Endothelial cell of umbilical vein (primary cell): ENCODE measurements around the gene DGKI. TPM values are rescaled to one million over a fixed set of nuclear protein-coding genes. Genes with fewer than 3 reads are reported as not detected.

ENCODE experiments used
- BruUV-seq: library from RNA; stranded (reverse); fragments of 400-500 nt; replicated peaks from 2 replicates; lab custom pipeline; 2021; lab: Mats Ljungman, UMichigan
- CTCF ChIA-PET: fragments of 300-600, 350-600 bp; sonication (Branson Sonifier 250); formaldehyde crosslinking; loops from one replicate; lab custom pipeline; 2021; ENCODE audit warnings: antibody characterized with exemption, inconsistent platforms; lab: Charles Lee
- POLR2A ChIA-PET: fragments of 300-600, 350-600 bp; sonication (Branson Sonifier 250); formaldehyde crosslinking; loops from one replicate; lab custom pipeline; 2021; ENCODE audit warnings: antibody characterized with exemption, inconsistent platforms; lab: Charles Lee
- DNase-seq: peaks from one replicate; pipeline ENCODE4 v3.0.0-alpha.2; 2011; ENCODE audit warnings: low read depth, low spot score
- FAIRE-seq: peaks from 2 replicates; lab custom pipeline; 2011; peaks lifted over from hg19 to GRCh38; lab: Jason Lieb, UNC
- H2AFZ ChIP-seq: 2 replicates; pipeline ENCODE4 v1.6.0; 2012; ENCODE audit warnings: low read depth, low read length, control low read depth, inconsistent platforms
- H3K27ac ChIP-seq: 2 replicates; pipeline ENCODE4 v1.5.1; 2011; ENCODE audit warnings: low read depth, mild to moderate bottlenecking, control low read depth, low read length, moderate library complexity; ENCODE audit not compliant: insufficient read depth
- H3K27me3 ChIP-seq, 2 experiments: 2 replicates each; pipeline versions ENCODE4 v1.6.0 to v1.6.1; 2011; ENCODE audit warnings: low read length in 2 of 2, mixed read lengths in 1 of 2; ENCODE audit not compliant: control insufficient read depth in 2 of 2, insufficient read depth in 2 of 2
- H3K36me3 ChIP-seq, 2 experiments: 2 replicates in 1 of 2; 3 replicates in 1 of 2; pipeline ENCODE4 v1.5.1; 2011; ENCODE audit warnings: low read length in 2 of 2, mild to moderate bottlenecking in 1 of 2, moderate library complexity in 1 of 2; ENCODE audit not compliant: control insufficient read depth in 2 of 2, insufficient read depth in 2 of 2; ENCODE audit errors: extremely low read depth in 1 of 2
- H3K4me1 ChIP-seq: 3 replicates; pipeline ENCODE4 v1.5.1; 2011; ENCODE audit warnings: mild to moderate bottlenecking, low read length; ENCODE audit not compliant: control insufficient read depth, insufficient read depth; ENCODE audit errors: extremely low read depth
- H3K4me2 ChIP-seq: 2 replicates; pipeline ENCODE4 v1.6.1; 2011; ENCODE audit warnings: low read length, control low read depth, mixed read lengths; ENCODE audit not compliant: insufficient read depth
- H3K4me3 ChIP-seq, 3 experiments: fragments of 200-600 bp in 1 of 3; sonication (generic), shearing (Covaris generic) in 1 of 3; replicated peaks in 1 of 3; 2 replicates each; pipeline ENCODE4 v1.5.1; 2011 to 2016; ENCODE audit warnings: control low read depth in 3 of 3, low read length in 3 of 3, mild to moderate bottlenecking in 2 of 3, inconsistent platforms in 1 of 3, low read depth in 1 of 3, moderate library complexity in 1 of 3; ENCODE audit not compliant: insufficient read depth in 1 of 3
- H3K79me2 ChIP-seq: 2 replicates; pipeline ENCODE4 v1.6.0; 2012; ENCODE audit warnings: low read length, inconsistent platforms; ENCODE audit not compliant: control insufficient read depth, insufficient read depth
- H3K9ac ChIP-seq: replicated peaks from 2 replicates; pipeline ENCODE3; 2011; ENCODE audit warnings: low read length, control low read depth; ENCODE audit not compliant: insufficient read depth; ENCODE audit errors: extremely low read depth
- H3K9me1 ChIP-seq: replicated peaks from 3 replicates; pipeline ENCODE4 v1.6.0; 2011; ENCODE audit warnings: mild to moderate bottlenecking, low read length; ENCODE audit not compliant: control insufficient read depth, insufficient read depth; ENCODE audit errors: extremely low read depth
- H3K9me3 ChIP-seq: replicated peaks from 2 replicates; pipeline ENCODE4 v1.5.1; 2012; ENCODE audit warnings: low read length, inconsistent platforms; ENCODE audit not compliant: control insufficient read depth, insufficient read depth
- H4K20me1 ChIP-seq: replicated peaks from 2 replicates; pipeline ENCODE3; 2011; ENCODE audit warnings: mild to moderate bottlenecking, low read length; ENCODE audit not compliant: control insufficient read depth, insufficient read depth; ENCODE audit errors: extremely low read depth
- CTCF ChIP-seq, 2 donors: IDR thresholded peaks; 1 replicate in 1 of 2; 2 replicates in 1 of 2; pipeline ENCODE4 v1.5.1; 2011; ENCODE audit warnings: low read length in 2 of 2, mild to moderate bottlenecking in 2 of 2, moderate library complexity in 2 of 2, control low read depth in 1 of 2, inconsistent platforms in 1 of 2, low read depth in 1 of 2; ENCODE audit not compliant: insufficient read depth in 1 of 2; ENCODE audit errors: extremely low read depth in 1 of 2
- EZH2 ChIP-seq: IDR thresholded peaks from 2 replicates; pipeline ENCODE4 v1.6.1; 2012; ENCODE audit warnings: borderline replicate concordance, low read depth, mild to moderate bottlenecking, moderate library complexity, low read length, inconsistent platforms; ENCODE audit not compliant: severe bottlenecking
- FOS ChIP-seq: IDR thresholded peaks from 2 replicates; pipeline ENCODE4 v1.6.1; 2011; ENCODE audit warnings: mild to moderate bottlenecking, low read length, moderate library complexity, borderline replicate concordance; ENCODE audit not compliant: insufficient read depth
- MAX ChIP-seq: IDR thresholded peaks from 2 replicates; pipeline ENCODE4 v1.6.1; 2011; ENCODE audit not compliant: insufficient read depth, insufficient read length
- MYC ChIP-seq: IDR thresholded peaks from one replicate; pipeline ENCODE4 v1.6.1; 2011; ENCODE audit warnings: mild to moderate bottlenecking, low read depth, low read length
- POLR2A ChIP-seq: IDR thresholded peaks from 2 replicates; pipeline ENCODE4 v1.6.1; 2012; ENCODE audit warnings: low read depth, mild to moderate bottlenecking, control low read depth, low read length
- POLR2AphosphoS5 ChIP-seq: IDR thresholded peaks from 2 replicates; pipeline ENCODE4 v1.6.1; 2012; ENCODE audit warnings: low read depth, mild to moderate bottlenecking, control low read depth, low read length, moderate library complexity; ENCODE audit not compliant: insufficient read depth
- dilution Hi-C: fragments of 300-500 bp; cut with MboI; formaldehyde crosslinking; loops from one replicate; pipeline ENCODE4 v1.15.0; 2019; ENCODE audit warnings: low sequenced_read_pairs; ENCODE audit not compliant: extremely low pct_ligation_motif_present
- intact Hi-C: fragments of 100-400 bp; cut with micrococcal nuclease; formaldehyde crosslinking; loops from one replicate; pipeline ENCODE4 v1.10.0; 2022
- polyA plus RNA-seq, 4 experiments: library from polyadenylated mRNA; depleted of rRNA in 3 of 4; stranded (reverse) in 3 of 4; unstranded in 1 of 4; fragments of >200 nt; gene quantifications; 2 replicates each; pipeline versions ENCODE4 v1.2.1 to v1.2.3, GENCODE V29; 2011 to 2012; ENCODE audit warnings: missing spikeins in 1 of 4
- total RNA-seq: library from RNA; stranded (reverse); gene quantifications from 2 replicates; pipeline ENCODE4 v1.2.3, GENCODE V29; 2021

Gene DGKI
- total and polyA plus RNA-seq, 2 donors (not counting 3 experiments of a cell fraction or from before 2014, with no cell fraction given) = 0.11 to 0.51 TPM

GRCh38 chr7:137538361-137538762, 308.4 kb downstream of the DGKI start:
- ChIA-PET POLR2A (no interaction called here), CTCF (no interaction called here)
- no TSS peak for BruUV-seq
- H3K9ac ChIP-seq = no peak overlapping the region
- H3K79me2 ChIP-seq = no peaks in the 10 kb centered on the region
- no peaks in the 10 kb centered on the region for H4K20me1 ChIP-seq
- no peak overlapping the region for H3K4me2 ChIP-seq
- H3K4me1 ChIP-seq = no peaks in the 10 kb centered on the region
- DNase-seq (no peak), FAIRE-seq (no peak)
- H3K4me3 ChIP-seq = no peak overlapping the region
- H3K9me3 ChIP-seq = no peaks in the 10 kb centered on the region
- no peaks in the 10 kb centered on the region for H3K36me3 ChIP-seq
- TF ChIP-seq MAX (no peak), EZH2 (no peak), CTCF (IDR thresholded peaks at IDR 0.05; ENCODE audit: extremely low read depth in 1 of 2, insufficient read depth in 1 of 2, low read depth in 1 of 2, low read length in 2 of 2) (no peak), POLR2A (no peak), MYC (no peak), FOS (no peak), POLR2AphosphoS5 (no peak)
- intact Hi-C loops (no loop called here), dilution Hi-C loops (no loop called here)
- no peaks in the 10 kb centered on the region for H3K9me1 ChIP-seq
- no peak overlapping the region for H3K27ac ChIP-seq
- no peak overlapping the region for H2AFZ ChIP-seq
- no peaks in the 10 kb centered on the region for H3K27me3 ChIP-seq
